HG03175 (cell line): ENCODE measurements around the gene CA9.

Source experiments
- ATAC-seq: cut with Tn5 transposase; IDR thresholded peaks from one replicate; pipeline ENCODE4 v1.9.1; 2021; ENCODE audit warnings: mild to moderate bottlenecking, moderate library complexity; ENCODE audit not compliant: unreplicated experiment

Gene CA9

GRCh38 chr9:35690614-35691333 lies 17.0 kb downstream of the CA9 start:
- ATAC-seq = no peak

- no peak for ATAC-seq
Measured at GRCh38 chr9:35691334-35691650, 17.6 kb downstream of the CA9 start.

GRCh38 chr9:35691757-35692301 lies 18.1 kb downstream of the CA9 start:
- no peak for ATAC-seq

GRCh38 chr9:35695943-35696401 lies 22.2 kb downstream of the CA9 start:
- ATAC-seq = no peak

DNA sequence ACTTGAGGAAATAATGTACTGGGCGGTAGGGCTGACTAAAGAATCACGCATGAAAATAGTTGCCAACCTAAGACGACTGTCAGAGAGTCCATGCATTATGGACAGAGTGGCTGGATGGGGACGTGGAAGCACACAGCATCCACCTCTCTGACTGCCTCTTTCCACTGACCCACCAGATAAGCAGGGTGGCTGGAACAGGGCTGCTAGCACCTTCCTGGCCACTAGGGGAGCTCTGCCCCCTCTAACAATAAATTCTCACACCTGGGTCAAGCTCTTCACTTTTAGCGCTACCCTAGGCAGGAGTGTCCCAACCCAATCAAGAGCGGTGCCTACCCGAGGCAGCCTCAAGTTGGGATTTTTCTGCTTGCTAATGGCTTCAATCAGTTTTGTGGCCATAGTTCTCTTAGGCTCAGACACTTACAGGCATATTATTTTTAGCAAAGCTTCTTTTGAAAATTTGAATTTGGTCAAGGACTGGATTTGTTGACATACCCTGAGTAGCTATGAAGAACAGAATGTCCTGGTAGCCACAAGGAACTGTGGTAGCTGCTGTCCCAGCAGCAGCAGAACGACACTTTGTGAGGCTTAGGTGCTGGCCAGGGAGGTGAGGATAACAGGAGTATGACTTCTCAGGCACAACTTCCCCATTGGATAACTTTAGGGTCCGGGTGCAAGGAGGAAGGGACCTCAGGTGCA lies 22.9 kb downstream of the CA9 start:
- ATAC-seq = no peak

- ATAC-seq = no peak
Measured at GRCh38 chr9:35697486-35697885, 23.8 kb downstream of the CA9 start.

DNA sequence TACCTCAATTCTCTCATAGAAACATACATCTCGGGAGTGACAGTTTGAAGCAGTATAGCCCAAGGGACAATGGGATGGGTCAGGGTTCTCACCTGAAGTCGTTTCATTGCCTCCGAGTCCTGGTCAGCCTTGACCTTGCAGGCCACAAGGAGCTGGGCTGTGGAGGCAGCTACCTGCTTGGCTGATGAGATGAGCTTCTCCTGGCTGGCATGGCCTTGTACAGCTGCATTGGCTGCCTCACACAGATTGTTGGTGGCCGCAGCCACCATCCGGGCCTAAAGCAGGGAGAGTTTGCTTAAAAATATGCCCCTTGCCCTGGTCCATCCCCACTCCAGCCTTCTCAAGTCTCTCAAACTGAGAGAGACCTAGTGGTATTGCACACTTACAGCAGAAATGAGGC lies 24.5 kb downstream of the CA9 start:
- ATAC-seq = no peak

GRCh38 chr9:35700031-35700430 lies 26.3 kb downstream of the CA9 start:
- ATAC-seq = no peak

DNA sequence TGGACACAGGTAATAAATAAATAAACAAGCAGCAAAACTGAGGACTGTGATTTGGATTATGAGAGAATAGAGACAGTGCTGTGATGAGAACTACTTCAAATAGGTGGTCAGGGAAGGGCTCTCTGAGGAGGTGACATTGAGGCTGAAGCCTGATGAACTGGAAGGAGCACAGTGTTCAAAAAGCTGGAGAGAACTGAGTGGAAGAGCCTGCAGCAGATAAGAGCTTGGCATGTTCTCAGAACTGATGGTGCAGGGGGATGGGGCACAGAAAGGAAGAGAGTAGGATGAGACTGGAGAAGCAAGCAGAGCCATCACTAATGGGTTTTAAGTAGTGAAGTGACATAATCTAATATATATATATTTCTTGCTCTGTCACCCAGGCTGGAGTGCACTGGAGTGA lies 27.2 kb downstream of the CA9 start:
- ATAC-seq = no peak

GRCh38 chr9:35702696-35703095 lies 29.0 kb downstream of the CA9 start:
- ATAC-seq = no peak

GRCh38 chr9:35703906-35704672 lies 30.4 kb downstream of the CA9 start:
- ATAC-seq = no peak

DNA sequence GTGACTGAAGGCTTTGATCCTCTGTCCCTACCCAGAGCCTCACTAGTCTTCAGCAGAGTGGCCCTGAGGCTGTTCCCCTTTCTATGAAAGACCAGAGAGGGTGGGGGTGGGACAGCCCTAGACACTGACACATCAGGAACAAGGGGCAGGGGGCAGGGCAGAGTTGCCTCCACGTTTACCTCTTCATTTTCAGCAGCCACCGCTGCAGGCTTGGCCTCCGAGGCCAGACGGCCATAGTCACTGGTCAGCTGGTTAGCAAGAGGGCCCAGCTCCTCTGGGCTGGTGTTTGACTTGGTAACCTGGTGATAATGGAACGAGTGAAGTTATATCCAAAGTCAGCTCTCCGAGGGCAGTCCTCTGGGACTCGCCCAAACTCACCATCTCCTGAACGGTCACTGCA lies 31.6 kb downstream of the CA9 start:
- ATAC-seq = no peak

GRCh38 chr9:35705836-35706430 lies 32.2 kb downstream of the CA9 start:
- ATAC-seq = no peak

GRCh38 chr9:35706951-35707350 lies 33.2 kb downstream of the CA9 start:
- no peak for ATAC-seq

- no peak for ATAC-seq
Measured at GRCh38 chr9:35708146-35708545, 34.4 kb downstream of the CA9 start.

GRCh38 chr9:35710818-35711500 lies 37.2 kb downstream of the CA9 start:
- ATAC-seq = no peak

- ATAC-seq = no peak
Measured at GRCh38 chr9:35711501-35712428, 38.0 kb downstream of the CA9 start.

GRCh38 chr9:35712762-35713400 lies 39.2 kb downstream of the CA9 start:
- no peak for ATAC-seq

- no peak for ATAC-seq
Measured at GRCh38 chr9:35713578-35713977, 39.9 kb downstream of the CA9 start.
